ENCODE data around the gene SLC25A18. TPM values are rescaled to one million over a fixed set of nuclear protein-coding genes. Genes with fewer than 3 reads are reported as not detected.

The SLC25A18 gene
- total and polyA plus RNA-seq, 3 donors from 2014 or later = 6.8 to 14.9 (median 11.9) TPM

- Histone ChIP-seq H3K36me3 (ENCODE audit: low read depth, missing control alignments) (no peaks in the 10 kb centered on the region), H3K9me3 (no peaks in the 10 kb centered on the region), H3K27me3 (no peaks in the 10 kb centered on the region), H3K4me1 (no peaks in the 10 kb centered on the region), H3K27ac (no peak overlapping the region), H3K4me3 (no peak overlapping the region)
- 94 to 97% methylated on average over 14 of the region's 14 CpGs for WGBS, 2 donors
- DNase-seq = no peak
- TF ChIP-seq, protein P1, sequence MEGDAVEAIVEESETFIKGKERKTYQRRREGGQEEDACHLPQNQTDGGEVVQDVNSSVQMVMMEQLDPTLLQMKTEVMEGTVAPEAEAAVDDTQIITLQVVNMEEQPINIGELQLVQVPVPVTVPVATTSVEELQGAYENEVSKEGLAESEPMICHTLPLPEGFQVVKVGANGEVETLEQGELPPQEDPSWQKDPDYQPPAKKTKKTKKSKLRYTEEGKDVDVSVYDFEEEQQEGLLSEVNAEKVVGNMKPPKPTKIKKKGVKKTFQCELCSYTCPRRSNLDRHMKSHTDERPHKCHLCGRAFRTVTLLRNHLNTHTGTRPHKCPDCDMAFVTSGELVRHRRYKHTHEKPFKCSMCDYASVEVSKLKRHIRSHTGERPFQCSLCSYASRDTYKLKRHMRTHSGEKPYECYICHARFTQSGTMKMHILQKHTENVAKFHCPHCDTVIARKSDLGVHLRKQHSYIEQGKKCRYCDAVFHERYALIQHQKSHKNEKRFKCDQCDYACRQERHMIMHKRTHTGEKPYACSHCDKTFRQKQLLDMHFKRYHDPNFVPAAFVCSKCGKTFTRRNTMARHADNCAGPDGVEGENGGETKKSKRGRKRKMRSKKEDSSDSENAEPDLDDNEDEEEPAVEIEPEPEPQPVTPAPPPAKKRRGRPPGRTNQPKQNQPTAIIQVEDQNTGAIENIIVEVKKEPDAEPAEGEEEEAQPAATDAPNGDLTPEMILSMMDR (IDR thresholded peaks at IDR 0.05) = no peak
- no peak for TF ChIP-seq POLR2A (IDR thresholded peaks at IDR 0.05)
- intact Hi-C loops (cut with DNase I; ENCODE audit: low total_unique reads) = no loop called here
Observed at GRCh38 chr22:17587629-17588028, 24.3 kb downstream of the SLC25A18 start.

DNA sequence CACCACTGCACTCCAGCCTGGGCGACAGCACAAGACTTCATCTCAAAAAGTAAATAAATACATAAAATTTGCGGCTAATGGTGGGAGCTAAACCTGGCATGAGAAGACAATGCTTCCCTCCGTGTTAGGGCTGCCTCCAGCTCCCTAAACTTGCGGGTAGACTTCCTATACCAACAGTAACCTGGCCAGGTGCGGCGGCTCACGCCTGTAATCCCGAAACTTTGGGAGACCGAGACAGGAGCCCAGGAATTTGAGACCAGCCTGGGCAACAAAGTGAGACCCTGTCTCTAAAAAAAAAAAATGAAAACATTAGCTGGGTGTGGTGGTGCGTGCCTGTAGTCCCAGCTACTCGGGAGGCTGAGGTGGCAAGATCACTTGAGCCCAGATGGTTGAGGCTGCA is 25.3 kb downstream of the SLC25A18 start:
- no peaks in the 10 kb centered on the region for H3K9me3 ChIP-seq
- WGBS, 2 donors = 91 to 95% methylated on average over 11 of the region's 11 CpGs
- intact Hi-C loops (cut with DNase I; ENCODE audit: low total_unique reads) = no loop called here
- H3K36me3 ChIP-seq (ENCODE audit: low read depth, missing control alignments) = no peaks in the 10 kb centered on the region
- DNase-seq = no peak
- no peaks in the 10 kb centered on the region for H3K4me1 ChIP-seq
- H3K4me3 ChIP-seq = no peak overlapping the region
- TF ChIP-seq, protein P1 (IDR thresholded peaks at IDR 0.05) = no peak
- TF ChIP-seq POLR2A (IDR thresholded peaks at IDR 0.05) = no peak
- H3K27me3 ChIP-seq = no peaks in the 10 kb centered on the region
- H3K27ac ChIP-seq = no peak overlapping the region

GRCh38 chr22:17589810-17590375 is 26.6 kb downstream of the SLC25A18 start:
- Histone ChIP-seq H3K9me3 (no peaks in the 10 kb centered on the region), H3K36me3 (ENCODE audit: low read depth, missing control alignments) (no peaks in the 10 kb centered on the region), H3K4me3 (no peak overlapping the region), H3K27me3 (no peaks in the 10 kb centered on the region), H3K4me1 (no peaks in the 10 kb centered on the region), H3K27ac (no peak overlapping the region)
- no peak for DNase-seq
- intact Hi-C loops (cut with DNase I; ENCODE audit: low total_unique reads) = no loop called here
- 91 to 92% methylated on average over 10 of the region's 10 CpGs for WGBS, 2 donors
- no peak for TF ChIP-seq POLR2A (IDR thresholded peaks at IDR 0.05)
- TF ChIP-seq, protein P1 (IDR thresholded peaks at IDR 0.05) = no peak

DNA sequence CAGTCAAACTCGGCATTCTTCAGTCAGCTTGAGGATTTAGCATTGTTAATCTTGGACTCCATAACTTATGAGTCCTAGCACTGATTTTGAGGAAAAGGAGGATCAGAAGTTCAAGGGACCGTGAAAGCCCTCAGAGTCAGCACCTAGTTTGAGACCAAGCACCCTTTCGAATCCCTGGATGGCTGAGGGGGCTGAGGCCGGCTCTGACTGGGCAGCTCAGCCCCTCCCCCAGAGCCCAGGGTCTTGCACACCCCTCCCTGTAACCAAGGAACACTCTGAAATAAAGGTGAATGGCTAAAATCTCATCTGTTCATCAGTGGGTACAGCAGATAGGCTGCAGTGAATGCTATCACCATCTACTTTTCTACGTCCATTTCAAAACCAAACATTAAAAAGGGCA is 27.3 kb downstream of the SLC25A18 start:
- H3K4me1 ChIP-seq = no peaks in the 10 kb centered on the region

More for the DNA sequence above, 27.3 kb downstream of the SLC25A18 start:
- Histone ChIP-seq H3K4me3 (no peak overlapping the region), H3K36me3 (ENCODE audit: low read depth, missing control alignments) (no peaks in the 10 kb centered on the region), H3K27ac (no peak overlapping the region), H3K9me3 (no peaks in the 10 kb centered on the region), H3K27me3 (no peaks in the 10 kb centered on the region)
- intact Hi-C loops (cut with DNase I; ENCODE audit: low total_unique reads) = no loop called here
- no peak for TF ChIP-seq POLR2A (IDR thresholded peaks at IDR 0.05)
- TF ChIP-seq, protein P1 (IDR thresholded peaks at IDR 0.05) = no peak
- DNase-seq = no peak
- WGBS, 2 donors = 75 to 85% methylated on average over 5 of the region's 5 CpGs
